ENCODE measurements around the gene FKBP9.
A peak's percentile ranks its signal among the peaks of the same experiment; 100 is the strongest.

FKBP9 gene

GRCh38 chr7:33012364-33012763, 55.1 kb downstream of the FKBP9 start:
- no peak for DNase-seq

GRCh38 chr7:33024189-33024757, 67.0 kb downstream of the FKBP9 start:
- DNase-seq = no peak

GRCh38 chr7:33035776-33036175, 78.5 kb downstream of the FKBP9 start:
- DNase-seq = no peak

DNA sequence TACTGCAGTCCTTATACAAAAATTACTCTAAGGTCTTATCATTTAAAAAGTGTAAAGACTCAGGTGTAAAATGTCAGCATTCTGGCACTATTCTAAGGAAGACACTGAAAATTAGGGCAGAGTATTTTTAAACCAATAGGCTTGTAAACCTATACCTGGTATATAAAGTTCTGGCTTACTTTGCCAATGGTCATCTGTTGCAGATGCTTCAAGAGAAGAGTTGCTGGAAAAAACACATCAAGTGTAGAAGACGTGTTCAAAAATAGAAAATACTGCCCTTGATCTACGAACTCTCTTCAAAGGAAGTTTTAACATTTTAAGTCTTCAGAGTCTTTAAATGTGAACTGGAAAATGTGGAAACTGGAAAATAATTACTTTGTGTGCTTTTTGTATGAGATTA, 81.4 kb downstream of the FKBP9 start:
- DNase-seq = no peak

DNA sequence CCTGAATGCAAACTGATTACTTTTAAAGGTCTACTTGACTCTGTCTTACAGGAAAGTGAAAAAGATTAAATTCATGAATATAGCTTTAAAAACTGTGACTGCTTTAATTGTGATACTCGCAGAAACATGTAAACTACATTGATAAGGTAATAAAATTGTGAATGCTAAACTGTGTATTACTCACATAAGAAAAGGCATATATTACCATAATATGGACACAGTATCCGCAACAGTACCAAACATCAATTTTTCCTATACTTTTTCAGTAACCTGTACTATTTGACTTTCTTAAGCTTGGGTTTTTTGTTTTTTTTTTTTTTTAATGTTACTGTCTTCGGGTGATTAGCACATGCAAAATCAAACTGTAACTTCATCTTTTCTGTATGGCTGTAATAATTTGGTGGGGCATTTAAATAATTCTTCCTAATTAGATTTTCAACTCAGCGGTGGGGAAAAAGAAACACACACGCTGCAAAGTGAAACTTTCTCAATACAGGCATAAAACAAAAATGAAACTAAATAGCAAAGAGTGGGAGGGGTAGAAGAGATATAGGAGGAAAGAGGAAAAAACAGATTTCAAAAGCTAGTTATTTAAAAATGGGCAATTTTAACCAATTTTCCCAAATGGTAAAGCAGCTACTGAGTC, 82.1 kb downstream of the FKBP9 start:
- no peak for DNase-seq

DNA sequence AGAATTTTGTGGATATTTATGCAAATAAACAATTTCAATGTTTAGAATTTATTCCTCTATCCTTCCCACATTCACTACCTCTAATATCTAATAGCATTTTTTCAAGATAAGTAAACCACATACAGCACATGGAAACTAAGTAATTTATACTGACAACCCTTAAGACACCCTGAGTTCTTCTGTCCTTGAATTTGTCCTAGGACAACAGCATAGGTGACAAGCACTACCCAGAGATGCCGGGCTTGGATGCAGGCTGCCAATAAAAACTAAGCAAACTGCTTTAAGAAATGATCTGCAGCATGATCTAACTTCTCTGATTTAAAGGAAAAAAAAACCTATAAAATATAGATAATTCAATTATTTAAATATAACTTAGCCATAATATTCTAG, 82.7 kb downstream of the FKBP9 start:
- DNase-seq = no peak

DNA sequence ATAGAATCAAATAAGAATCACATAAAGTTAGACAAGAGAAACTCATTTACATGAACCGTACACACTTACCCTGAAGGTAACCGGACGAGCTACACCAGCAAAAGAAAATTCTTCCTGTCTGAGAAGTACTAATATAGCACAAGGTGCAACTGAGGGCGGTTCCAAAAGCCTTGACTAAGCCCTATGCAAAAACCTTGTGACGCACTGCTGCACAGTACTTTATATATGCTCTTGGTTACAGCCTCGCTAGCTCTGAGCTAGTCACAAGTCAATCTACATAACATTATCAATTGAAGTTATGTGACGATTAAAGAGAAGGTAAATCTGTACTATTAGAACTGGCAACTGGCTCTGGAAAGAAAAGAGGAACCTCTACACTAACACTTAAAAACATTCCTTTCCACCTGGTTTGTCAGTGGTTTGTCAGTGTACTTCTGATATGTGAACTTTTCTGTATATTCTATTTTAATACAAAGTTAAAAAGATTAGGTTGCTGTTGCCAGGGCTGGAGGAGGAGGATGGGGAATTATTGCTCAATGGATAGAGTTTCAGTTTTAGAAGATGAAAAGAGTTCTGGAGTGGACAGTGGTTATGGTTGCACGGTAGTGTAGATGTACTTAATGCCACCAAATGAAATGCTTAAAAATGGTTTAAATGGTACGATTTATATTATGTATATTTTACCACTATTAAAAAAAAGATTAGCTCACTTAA, 83.7 kb downstream of the FKBP9 start:
- peak; percentile 54 for DNase-seq

DNA sequence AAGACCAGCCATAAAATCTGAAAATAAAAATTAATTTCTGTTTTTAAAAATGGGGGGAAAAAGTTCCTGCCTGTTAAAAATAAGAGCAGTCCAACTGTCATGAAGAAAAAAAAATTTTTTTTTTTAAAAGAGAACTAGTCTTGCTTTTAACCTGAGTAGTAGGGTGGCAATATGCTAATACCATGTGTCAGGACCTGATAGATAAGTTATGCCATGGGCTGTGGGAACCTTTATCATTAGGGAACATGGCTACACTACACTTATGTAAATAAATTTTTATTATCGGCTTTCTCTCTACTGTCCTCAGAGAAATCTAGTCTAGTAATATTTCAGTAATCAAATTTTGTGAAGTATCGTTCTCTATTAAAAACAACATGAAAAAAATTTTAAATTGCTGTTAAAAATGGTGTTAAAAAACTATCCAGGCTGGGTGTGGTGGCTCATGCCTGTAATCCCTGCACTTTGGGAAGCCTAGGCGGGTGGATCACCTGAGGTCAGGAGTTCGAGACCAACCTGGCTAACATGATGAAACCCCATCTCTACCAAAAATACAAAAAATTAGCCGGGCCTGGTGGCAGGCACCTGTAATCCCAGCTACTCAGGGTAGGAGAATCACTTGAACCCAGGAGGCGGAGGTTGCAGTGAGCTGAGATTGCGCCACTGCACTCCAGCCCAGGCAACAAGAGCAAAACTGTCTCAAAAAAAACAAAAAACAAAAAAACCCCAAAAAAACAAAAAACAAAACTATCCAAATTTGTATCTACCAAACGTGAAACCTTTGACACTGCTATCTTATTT, 84.6 kb downstream of the FKBP9 start:
- DNase-seq = no peak

DNA sequence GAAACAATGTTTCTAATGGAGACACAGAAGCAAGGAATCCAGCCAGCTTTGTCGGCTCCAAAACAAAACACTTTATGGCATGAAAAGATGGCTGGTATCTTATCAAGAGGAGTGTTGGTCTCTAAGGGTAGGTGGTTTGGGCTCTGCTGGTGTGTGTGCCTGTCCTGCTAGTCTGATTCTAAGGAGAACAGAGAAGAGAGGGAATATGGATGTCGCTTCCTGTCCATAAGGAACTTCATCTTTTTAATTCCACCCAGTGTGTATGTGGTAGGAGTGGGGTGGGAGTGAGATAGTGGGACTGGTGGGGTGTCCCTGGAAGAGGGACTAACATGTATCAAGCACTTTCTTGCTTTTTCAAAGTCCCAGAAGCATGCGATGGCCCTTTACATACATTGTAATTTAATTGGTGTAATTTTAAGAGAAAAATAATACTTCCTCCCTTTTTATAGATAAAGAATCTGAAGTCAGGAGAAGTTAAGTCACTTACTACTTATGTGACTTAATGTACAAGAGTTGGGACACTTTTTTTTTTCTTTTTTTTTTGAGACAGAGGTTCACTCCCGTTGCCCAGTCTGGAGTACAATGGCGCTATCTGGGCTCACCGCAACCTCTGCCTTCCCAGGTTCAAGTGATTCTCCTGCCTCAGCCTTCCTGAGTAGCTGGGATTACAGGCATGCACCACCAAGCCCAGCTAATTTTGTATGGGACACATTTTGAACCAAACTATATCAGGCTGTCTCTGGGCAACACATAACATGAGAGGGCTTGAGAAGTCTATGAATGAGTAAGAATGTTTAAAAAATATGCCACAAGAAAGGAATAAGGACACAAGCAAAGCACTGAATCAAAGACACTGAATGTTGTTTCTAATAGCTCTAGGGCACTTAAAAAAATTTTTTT, 86.5 kb downstream of the FKBP9 start:
- no peak for DNase-seq

GRCh38 chr7:33044401-33044718, 87.1 kb downstream of the FKBP9 start:
- DNase-seq = no peak

DNA sequence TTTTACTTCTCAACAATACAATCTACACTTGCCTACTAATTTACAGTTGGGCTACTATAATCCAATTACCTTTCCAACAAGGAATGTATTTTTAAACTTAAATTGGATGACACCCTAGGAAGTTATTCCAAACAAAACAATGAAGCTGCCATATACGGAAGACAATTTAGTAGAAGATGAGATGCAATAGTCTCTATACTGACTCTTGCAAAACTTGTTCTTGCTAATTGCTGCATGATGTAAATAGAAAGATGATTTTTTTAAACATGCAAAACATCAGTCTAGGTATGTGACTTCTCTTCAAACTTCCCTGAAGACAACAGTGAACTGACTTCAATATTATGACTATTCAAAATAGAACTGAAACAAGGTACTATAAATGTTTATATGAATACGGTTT, 87.7 kb downstream of the FKBP9 start:
- DNase-seq = no peak

- DNase-seq = no peak
These were observed 91.0 kb downstream of the FKBP9 start for GRCh38 chr7:33048257-33048656.

DNA sequence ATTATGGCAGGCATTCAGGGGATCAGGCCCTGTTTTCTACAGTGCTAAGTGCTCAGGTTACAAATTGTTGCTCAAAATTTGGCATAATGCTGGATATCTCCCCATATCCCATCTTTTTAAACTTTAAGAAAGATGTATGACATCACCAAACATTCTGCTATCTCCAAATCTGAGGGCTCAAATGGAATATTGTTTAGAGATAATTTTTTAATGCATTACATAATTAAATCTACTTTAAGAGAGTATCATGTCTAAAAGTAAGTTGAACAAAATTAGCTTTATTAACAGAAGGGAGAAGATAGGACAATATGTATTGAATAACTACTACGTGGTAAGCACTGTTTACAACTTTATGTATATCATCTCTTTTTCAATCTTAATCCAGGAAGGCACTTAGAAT, 91.5 kb downstream of the FKBP9 start:
- DNase-seq = no peak

DNA sequence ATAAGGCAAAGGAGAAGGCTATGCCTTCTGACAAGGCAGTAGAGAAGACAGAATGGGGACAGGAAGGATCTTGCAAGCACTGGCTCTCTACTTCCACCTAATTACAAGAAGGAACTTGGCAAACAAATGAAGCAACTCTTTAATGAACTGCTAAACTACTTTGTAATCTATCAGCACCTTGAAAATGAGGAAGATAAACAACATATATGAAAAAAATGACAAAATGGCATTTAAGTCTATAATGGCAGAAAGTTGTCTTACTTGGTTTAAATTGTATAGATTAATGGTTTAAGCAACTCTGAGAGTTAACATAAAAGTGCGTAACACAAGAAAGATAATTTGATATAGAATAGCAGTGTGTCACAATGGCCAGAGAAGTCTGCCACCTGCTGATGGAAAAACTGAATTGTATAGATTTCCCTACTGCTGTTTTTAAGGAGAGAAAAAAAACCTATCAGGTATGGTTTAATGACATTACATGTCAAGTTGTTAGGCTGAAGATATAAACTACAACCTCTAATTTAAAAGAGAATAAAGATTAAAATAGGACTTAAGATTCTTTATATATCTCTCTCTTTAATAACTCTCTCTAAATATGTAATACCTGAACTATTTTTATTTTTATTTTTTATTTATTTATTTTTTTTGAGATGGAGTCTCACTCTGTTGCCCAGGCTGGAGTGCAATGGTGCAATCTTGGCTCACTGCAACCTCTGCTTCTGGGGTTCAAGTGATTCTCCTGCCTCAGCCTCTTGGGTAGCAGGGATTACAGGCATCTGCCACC, 93.5 kb downstream of the FKBP9 start:
- DNase-seq = no peak

- no peak for DNase-seq
These were observed 96.5 kb downstream of the FKBP9 start for GRCh38 chr7:33053721-33054120.

DNA sequence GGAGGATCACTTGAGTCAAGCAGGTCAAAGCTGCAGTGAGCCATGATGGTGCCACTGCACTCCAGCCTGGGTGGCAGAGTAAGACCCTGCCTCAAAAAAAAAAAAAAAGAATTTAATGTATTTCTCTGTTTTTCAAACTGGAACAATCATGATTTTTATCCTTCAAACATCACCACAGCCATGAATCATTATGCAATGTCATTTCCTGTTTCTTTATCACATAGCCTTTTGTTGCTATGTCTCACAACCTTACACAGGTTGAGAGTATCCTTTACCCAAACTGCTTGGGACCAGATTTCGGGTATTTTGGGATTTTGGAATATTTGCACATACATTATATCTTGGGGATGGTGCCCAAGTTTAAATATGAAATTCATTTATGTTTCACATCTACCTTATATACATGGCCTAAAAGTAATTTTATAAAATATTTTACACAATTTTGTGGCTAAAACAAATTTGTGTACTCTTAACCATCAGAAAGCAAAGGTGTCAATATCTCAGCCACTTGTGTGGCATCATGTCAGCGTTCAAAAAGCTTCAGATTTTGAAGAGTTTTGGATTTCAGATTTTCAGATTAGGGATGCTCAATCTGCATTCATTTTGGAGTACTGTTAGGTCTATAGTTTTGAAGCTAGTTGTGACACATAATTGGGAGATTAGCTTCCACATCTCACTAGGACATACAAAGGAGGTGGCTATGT, 97.2 kb downstream of the FKBP9 start:
- no peak for DNase-seq

DNA sequence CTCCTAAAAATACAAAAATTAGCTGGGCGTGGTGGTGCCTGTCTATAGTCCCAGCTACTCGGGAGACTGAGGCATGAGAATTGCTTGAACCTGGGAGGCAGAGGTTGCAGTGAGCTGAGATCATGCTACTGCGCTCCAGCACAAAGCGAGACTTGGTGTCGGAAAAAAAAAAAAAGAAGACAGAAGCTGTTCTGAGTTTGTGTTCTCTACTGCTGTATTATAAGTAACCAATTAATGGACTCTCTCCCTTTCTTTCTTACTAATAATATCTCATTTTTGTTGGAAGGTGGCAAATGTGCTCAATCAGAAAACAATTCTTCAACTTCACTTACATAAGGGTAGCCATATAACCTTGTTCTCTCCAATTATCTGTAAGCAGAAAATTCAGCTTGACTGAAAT, 97.9 kb downstream of the FKBP9 start:
- no peak for DNase-seq
